LNCaP clone FGC (cell line): Measurements from ENCODE around the gene CUBN.

Experiments
- DNase-seq: peaks from one replicate; pipeline ENCODE4 v3.0.0-alpha.2; 2011; ENCODE audit warnings: low read depth
- H3K4me3 ChIP-seq: 2 replicates; pipeline ENCODE4 v1.5.1; 2011; ENCODE audit warnings: mild to moderate bottlenecking, low read depth, low read length, control low read depth
- TF ChIP-seq, protein P1 (sequence below): IDR thresholded peaks from 2 replicates; pipeline ENCODE4 v1.5.1; 2012; ENCODE audit warnings: mild to moderate bottlenecking; ENCODE audit not compliant: control insufficient read depth, insufficient read depth; ENCODE audit errors: extremely low read depth

Gene CUBN

DNA sequence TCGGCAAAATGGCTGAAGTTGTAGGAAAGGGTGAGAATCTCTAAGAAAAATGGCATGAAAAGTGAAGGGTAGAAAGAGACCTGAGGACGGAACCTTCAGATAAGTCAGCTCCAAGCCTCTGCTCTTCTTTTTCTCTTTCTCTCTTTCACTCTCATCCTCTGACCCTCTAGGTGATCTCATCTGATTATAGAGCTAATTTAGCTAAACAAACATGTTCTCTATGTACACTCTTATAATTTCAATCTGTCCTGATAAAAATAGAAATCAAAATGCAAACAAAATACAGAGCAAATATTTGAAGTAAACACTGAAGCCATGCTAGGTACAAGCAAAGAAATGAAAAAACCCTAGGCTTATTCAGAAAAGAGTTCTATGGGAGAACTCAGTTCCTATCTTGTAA, 14.4 kb upstream of the CUBN start:
- H3K4me3 ChIP-seq: peak overlapping the region; percentile 25
- no peak for DNase-seq
- TF ChIP-seq, protein P1, sequence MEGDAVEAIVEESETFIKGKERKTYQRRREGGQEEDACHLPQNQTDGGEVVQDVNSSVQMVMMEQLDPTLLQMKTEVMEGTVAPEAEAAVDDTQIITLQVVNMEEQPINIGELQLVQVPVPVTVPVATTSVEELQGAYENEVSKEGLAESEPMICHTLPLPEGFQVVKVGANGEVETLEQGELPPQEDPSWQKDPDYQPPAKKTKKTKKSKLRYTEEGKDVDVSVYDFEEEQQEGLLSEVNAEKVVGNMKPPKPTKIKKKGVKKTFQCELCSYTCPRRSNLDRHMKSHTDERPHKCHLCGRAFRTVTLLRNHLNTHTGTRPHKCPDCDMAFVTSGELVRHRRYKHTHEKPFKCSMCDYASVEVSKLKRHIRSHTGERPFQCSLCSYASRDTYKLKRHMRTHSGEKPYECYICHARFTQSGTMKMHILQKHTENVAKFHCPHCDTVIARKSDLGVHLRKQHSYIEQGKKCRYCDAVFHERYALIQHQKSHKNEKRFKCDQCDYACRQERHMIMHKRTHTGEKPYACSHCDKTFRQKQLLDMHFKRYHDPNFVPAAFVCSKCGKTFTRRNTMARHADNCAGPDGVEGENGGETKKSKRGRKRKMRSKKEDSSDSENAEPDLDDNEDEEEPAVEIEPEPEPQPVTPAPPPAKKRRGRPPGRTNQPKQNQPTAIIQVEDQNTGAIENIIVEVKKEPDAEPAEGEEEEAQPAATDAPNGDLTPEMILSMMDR: no peak

DNA sequence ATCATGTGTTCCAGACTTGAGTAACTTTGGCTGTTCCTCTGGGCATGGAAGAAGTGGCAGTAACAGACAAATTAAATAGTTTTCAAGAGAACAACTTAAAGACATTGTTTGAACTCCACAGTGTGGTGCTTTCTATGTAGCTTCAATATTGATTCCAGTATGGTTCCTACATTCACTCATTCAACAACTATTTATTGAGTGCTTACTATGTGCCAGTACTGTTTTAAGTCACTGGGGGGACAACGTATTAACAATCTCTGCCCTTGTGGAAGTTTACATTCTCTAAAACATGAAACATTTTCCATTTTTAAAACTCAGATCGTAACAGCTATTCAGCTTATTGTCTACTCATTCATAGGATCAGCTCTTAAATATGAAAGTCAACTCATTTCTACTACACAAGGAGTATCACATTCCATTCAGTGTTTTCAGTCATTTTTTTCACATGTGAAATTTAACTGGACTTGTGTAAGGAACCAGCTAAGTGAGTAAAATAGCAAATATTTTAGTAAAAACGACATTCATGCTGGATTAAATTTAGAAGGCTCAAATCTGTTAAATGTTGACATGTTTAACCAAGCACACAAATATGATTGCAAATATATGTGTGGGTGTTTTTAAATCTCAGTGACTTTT, 13.6 kb upstream of the CUBN start:
- H3K4me3 ChIP-seq: no peak overlapping the region
- no peak for DNase-seq

DNA sequence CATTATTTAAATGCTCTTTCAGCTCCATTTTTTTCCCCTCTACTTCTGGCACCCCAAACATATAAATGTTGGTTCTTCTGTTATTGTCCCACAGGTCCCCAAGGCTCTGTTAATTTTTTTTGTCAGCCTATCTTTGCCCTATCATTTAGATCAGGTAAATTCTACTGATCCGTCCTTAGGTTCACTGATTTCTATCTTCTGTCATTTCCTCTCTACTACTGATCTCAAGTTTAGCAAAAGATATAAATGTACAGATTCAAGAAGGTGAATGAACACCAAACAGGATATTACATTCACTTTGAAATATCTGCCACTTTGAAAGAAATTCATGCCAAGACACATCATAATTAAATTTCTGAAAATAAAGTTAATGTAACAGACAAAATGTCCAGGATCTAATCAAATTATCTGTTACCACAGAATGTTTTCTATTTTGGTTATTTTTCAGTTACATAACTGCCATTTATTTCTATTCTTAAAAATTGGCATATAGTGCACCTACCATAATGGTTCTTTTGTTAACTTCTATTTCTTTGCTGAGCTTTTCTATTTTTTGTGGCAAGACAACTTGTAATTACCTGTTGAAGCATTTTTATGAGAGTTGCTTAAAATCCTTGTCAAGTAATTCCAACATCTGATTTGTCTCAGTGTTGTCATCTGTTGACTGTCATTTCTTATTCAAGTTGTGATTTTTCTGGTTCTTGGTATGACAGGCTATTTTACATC, 12.1 kb upstream of the CUBN start:
- TF ChIP-seq, protein P1: no peak
- no peak for DNase-seq
- H3K4me3 ChIP-seq: no peak overlapping the region

More for the DNA sequence above, 13.6 kb upstream of the CUBN start:
- TF ChIP-seq, protein P1: no peak

DNA sequence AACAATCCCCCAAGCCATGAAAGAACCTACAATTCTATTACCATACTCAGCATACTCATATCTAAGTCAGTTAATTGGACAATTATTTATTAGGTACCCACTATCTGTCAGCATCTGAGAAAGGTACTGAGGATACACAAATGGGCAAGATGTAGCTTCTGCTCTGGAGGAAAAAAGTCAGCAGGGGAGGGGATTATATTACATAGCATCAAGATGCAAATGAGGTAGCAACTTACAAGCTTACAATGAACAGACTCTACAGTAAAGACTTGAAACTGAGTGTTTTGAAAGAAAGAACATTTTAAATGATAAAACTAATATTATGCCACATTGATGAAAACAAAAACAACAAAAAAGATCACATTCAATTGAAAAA, 10.8 kb upstream of the CUBN start:
- no peak overlapping the region for H3K4me3 ChIP-seq
- TF ChIP-seq, protein P1: no peak
- DNase-seq: no peak

DNA sequence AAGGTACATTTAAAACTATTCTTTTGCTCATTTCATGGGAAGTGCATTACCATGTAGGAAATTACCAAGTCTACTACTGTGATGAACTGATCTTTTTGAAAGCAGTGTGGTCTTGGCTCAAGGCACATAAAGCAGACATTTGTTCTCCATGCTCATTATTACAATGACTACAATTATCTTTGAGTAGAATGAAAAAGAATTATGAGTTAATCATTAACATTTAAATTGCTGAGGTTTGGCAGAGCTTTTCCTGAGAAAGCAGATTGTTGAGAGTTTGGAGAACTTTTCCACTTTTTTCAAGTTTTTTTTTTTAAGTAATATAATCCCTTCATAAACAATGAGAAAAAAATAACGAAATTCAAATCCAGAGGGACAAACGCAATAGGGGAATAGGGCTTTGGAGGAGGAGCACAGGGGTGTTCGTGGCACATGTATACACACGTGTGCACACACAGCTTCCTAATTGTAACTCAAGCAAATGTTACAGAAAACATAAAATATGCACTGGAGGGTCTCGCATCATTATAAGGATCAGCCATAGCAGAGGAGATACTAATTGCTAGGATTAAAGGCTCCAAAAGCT, 8.9 kb upstream of the CUBN start:
- TF ChIP-seq, protein P1: no peak
- DNase-seq: no peak
- H3K4me3 ChIP-seq: no peak overlapping the region

DNA sequence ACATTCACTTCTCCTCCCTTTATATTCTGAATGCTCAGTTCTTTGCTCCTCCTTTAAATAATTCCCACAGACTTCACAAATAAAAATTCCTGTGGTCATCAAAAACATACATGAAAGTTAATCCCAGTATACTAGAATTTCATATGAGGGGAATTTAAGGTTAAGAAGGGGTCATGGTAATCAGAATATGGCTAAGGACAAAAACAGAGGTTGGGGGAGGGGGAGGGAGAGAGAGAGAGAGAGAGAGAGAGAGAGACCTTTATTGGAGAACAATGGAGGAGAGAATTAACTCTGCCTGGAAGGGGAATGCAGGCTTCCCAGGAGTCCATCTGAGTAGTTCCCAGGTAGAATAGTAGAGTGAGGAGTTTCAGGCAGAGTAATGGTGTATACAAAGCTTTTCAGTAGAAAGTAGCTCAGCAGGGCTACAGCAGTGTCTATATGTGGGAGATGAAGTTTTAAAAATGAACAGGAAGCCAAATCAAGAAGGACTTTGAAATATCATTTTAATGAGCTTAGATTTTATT, 5.2 kb upstream of the CUBN start:
- DNase-seq: no peak

More for the DNA sequence above, 5.2 kb upstream of the CUBN start:
- TF ChIP-seq, protein P1: no peak
- no peak overlapping the region for H3K4me3 ChIP-seq
